ENCODE measurements around the gene IL23R. TPM values are rescaled to one million over a fixed set of nuclear protein-coding genes. Genes with fewer than 3 reads are reported as not detected.

The IL23R gene
- total RNA-seq, 1 experiment from 2014 or later, result not detected

GRCh38 chr1:67226688-67227087 lies 60.4 kb downstream of the IL23R start:
- no peak overlapping the region for H3K27ac ChIP-seq (ENCODE audit: low read depth, low read length)

GRCh38 chr1:67227196-67227595 lies 60.9 kb downstream of the IL23R start:
- no peak overlapping the region for H3K4me2 ChIP-seq (ENCODE audit: low read length)
- BruUV-seq (replicated peaks), result no TSS peak
- H3K79me2 ChIP-seq (ENCODE audit: insufficient read depth, low read length), result no peaks in the 10 kb centered on the region
- no peaks in the 10 kb centered on the region for H3K27me3 ChIP-seq (ENCODE audit: insufficient read depth, low read length)
- H3K27ac ChIP-seq (ENCODE audit: low read depth, low read length), result no peak overlapping the region
- intact Hi-C loops (cut with micrococcal nuclease), result no loop called here
- no peak overlapping the region for H2AFZ ChIP-seq (ENCODE audit: low read depth, low read length, poor library complexity, severe bottlenecking)
- no peak overlapping the region for H3K4me3 ChIP-seq (replicated peaks in 1 of 2; ENCODE audit: low read depth in 1 of 2, low read length in 2 of 2)
- no peak for ATAC-seq
- no peaks in the 10 kb centered on the region for H3K9me2 ChIP-seq (ENCODE audit: insufficient read depth)
- H4K20me1 ChIP-seq (ENCODE audit: insufficient read depth), result no peaks in the 10 kb centered on the region
- H3K36me3 ChIP-seq (ENCODE audit: control insufficient read depth in 1 of 2, insufficient read depth in 2 of 2, low read length in 2 of 2), result no peaks in the 10 kb centered on the region
- TF ChIP-seq, protein P1, sequence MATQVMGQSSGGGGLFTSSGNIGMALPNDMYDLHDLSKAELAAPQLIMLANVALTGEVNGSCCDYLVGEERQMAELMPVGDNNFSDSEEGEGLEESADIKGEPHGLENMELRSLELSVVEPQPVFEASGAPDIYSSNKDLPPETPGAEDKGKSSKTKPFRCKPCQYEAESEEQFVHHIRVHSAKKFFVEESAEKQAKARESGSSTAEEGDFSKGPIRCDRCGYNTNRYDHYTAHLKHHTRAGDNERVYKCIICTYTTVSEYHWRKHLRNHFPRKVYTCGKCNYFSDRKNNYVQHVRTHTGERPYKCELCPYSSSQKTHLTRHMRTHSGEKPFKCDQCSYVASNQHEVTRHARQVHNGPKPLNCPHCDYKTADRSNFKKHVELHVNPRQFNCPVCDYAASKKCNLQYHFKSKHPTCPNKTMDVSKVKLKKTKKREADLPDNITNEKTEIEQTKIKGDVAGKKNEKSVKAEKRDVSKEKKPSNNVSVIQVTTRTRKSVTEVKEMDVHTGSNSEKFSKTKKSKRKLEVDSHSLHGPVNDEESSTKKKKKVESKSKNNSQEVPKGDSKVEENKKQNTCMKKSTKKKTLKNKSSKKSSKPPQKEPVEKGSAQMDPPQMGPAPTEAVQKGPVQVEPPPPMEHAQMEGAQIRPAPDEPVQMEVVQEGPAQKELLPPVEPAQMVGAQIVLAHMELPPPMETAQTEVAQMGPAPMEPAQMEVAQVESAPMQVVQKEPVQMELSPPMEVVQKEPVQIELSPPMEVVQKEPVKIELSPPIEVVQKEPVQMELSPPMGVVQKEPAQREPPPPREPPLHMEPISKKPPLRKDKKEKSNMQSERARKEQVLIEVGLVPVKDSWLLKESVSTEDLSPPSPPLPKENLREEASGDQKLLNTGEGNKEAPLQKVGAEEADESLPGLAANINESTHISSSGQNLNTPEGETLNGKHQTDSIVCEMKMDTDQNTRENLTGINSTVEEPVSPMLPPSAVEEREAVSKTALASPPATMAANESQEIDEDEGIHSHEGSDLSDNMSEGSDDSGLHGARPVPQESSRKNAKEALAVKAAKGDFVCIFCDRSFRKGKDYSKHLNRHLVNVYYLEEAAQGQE (IDR thresholded peaks at IDR 0.05; ENCODE audit: low read depth), result no peak
- no peak for TF ChIP-seq EGR1 (IDR thresholded peaks at IDR 0.05; ENCODE audit: low read depth)
- TF ChIP-seq CEBPB (IDR thresholded peaks at IDR 0.05; ENCODE audit: low read depth), result no peak
- no peak for TF ChIP-seq EZH2 (IDR thresholded peaks at IDR 0.05)
- no peak for TF ChIP-seq SP1 (IDR thresholded peaks at IDR 0.05; ENCODE audit: low read depth)
- POLR2A ChIA-PET, result no interaction called here
- no peaks in the 10 kb centered on the region for H3K4me1 ChIP-seq (ENCODE audit: control insufficient read depth in 1 of 2, insufficient read depth in 2 of 2, low read length in 2 of 2)
- CTCF ChIA-PET, result interaction anchor here (5.1 kb wide), 1 partner anchor 14 kb away, joined by 34 read pairs; no protein-coding TSS in a partner anchor
- H3K9me3 ChIP-seq (ENCODE audit: control insufficient read depth in 1 of 2, insufficient read depth in 1 of 2, low read depth in 1 of 2, low read length in 2 of 2), result no peaks in the 10 kb centered on the region
- no peak for DNase-seq (ENCODE audit: low read depth, low spot score)
- RAD21 ChIA-PET (ENCODE audit: low non-redundant PET in 1 of 2, low total read pairs in 2 of 2, uncharacterized antibody in 2 of 2, unreplicated experiment in 2 of 2), result no interaction called here
- no peak overlapping the region for H3K9ac ChIP-seq (ENCODE audit: low read length)

More at GRCh38 chr1:67226688-67227087, 60.4 kb downstream of the IL23R start:
- H4K20me1 ChIP-seq (ENCODE audit: insufficient read depth), result no peaks in the 10 kb centered on the region
- no peaks in the 10 kb centered on the region for H3K4me1 ChIP-seq (ENCODE audit: control insufficient read depth in 1 of 2, insufficient read depth in 2 of 2, low read length in 2 of 2)
- DNase-seq (ENCODE audit: low read depth, low spot score) (no peak), ATAC-seq (no peak)
- no peak for TF ChIP-seq EZH2 (IDR thresholded peaks at IDR 0.05)
- intact Hi-C loops (cut with micrococcal nuclease), result no loop called here
- H3K9me3 ChIP-seq (ENCODE audit: control insufficient read depth in 1 of 2, insufficient read depth in 1 of 2, low read depth in 1 of 2, low read length in 2 of 2), result no peaks in the 10 kb centered on the region
- no peak overlapping the region for H2AFZ ChIP-seq (ENCODE audit: low read depth, low read length, poor library complexity, severe bottlenecking)
- H3K4me3 ChIP-seq (replicated peaks in 1 of 2; ENCODE audit: low read depth in 1 of 2, low read length in 2 of 2), result no peak overlapping the region
- no peaks in the 10 kb centered on the region for H3K9me2 ChIP-seq (ENCODE audit: insufficient read depth)
- H3K27me3 ChIP-seq (ENCODE audit: insufficient read depth, low read length), result no peaks in the 10 kb centered on the region
- POLR2A ChIA-PET, result no interaction called here
- RAD21 ChIA-PET (ENCODE audit: low non-redundant PET in 1 of 2, low total read pairs in 2 of 2, uncharacterized antibody in 2 of 2, unreplicated experiment in 2 of 2), result no interaction called here
- H3K9ac ChIP-seq (ENCODE audit: low read length), result no peak overlapping the region
- no peaks in the 10 kb centered on the region for H3K36me3 ChIP-seq (ENCODE audit: control insufficient read depth in 1 of 2, insufficient read depth in 2 of 2, low read length in 2 of 2)
- CTCF ChIA-PET, result interaction anchor here (5.1 kb wide), 1 partner anchor 14 kb away, joined by 34 read pairs; no protein-coding TSS in a partner anchor
- no peaks in the 10 kb centered on the region for H3K79me2 ChIP-seq (ENCODE audit: insufficient read depth, low read length)
- BruUV-seq (replicated peaks), result no TSS peak
- H3K4me2 ChIP-seq (ENCODE audit: low read length), result no peak overlapping the region

All from HCT116 (cell line).